HS-5 (cell line): Measurements from ENCODE around the gene PYURF.
A peak's percentile ranks its signal among the peaks of the same experiment; 100 is the strongest.
"Not testable (repeated sequence)": the region's sequence is repeated elsewhere in the genome, so short reads cannot be mapped to it uniquely, and the experiment has no call there.

ENCODE experiments used
- DNase-seq: peaks from one replicate; pipeline ENCODE4 v3.0.0-alpha.2; 2012; ENCODE audit warnings: low read depth

Gene PYURF

GRCh38 chr4:88523325-88524129, at the start of gene PYURF:
Gene PYURF (minus strand): TSS chr4:88523776. CDS start chr4:88523700, 76 bp downstream.
- peak; percentile 65 for DNase-seq

- DNase-seq: no peak
Observed at GRCh38 chr4:88570001-88570400, 46.4 kb upstream of the PYURF start.

- no peak for DNase-seq
Observed at GRCh38 chr4:88567591-88567990, 44.0 kb upstream of the PYURF start.

- no peak for DNase-seq
Observed at GRCh38 chr4:88549815-88550214, 26.2 kb upstream of the PYURF start.

- not testable (repeated sequence) for DNase-seq
Observed at GRCh38 chr4:88539322-88540068, 15.9 kb upstream of the PYURF start.

- no peak for DNase-seq
Observed at GRCh38 chr4:88537709-88538108, 14.1 kb upstream of the PYURF start.

GRCh38 chr4:88535090-88535755, 11.6 kb upstream of the PYURF start:
- DNase-seq: no peak

GRCh38 chr4:88533937-88534750, 10.6 kb upstream of the PYURF start:
- peak; percentile 82 for DNase-seq

- no peak for DNase-seq
Observed at GRCh38 chr4:88533088-88533790, 9.7 kb upstream of the PYURF start.

GRCh38 chr4:88531549-88531948, 8.0 kb upstream of the PYURF start:
- no peak for DNase-seq

GRCh38 chr4:88528861-88529260, 5.3 kb upstream of the PYURF start:
- DNase-seq: no peak

- no peak for DNase-seq
Observed at GRCh38 chr4:88527787-88528186, 4.2 kb upstream of the PYURF start.

GRCh38 chr4:88526221-88526815, 2.7 kb upstream of the PYURF start:
- DNase-seq: no peak

GRCh38 chr4:88524171-88524570, 595 bp upstream of the PYURF start:
- DNase-seq: no peak

GRCh38 chr4:88522702-88523324, 763 bp downstream of the PYURF start:
- DNase-seq: no peak

GRCh38 chr4:88518911-88519310, 4.7 kb downstream of the PYURF start:
- DNase-seq: no peak

- no peak for DNase-seq
Observed at GRCh38 chr4:88517825-88518224, 5.8 kb downstream of the PYURF start.

GRCh38 chr4:88516746-88517145, 6.8 kb downstream of the PYURF start:
- DNase-seq: no peak

- no peak for DNase-seq
Observed at GRCh38 chr4:88514557-88515511, 8.7 kb downstream of the PYURF start.
